Keratinocyte (primary cell): Measurements from ENCODE around the gene PPP2R5E.

Experiments
- CTCF ChIP-seq, 3 experiments: IDR thresholded peaks in 1 of 3; conservative IDR thresholded peaks in 1 of 3; optimal IDR thresholded peaks in 1 of 3; 2 replicates in 2 of 3; 3 replicates in 1 of 3; pipeline versions ENCODE3 to v1.5.1; 2011; ENCODE audit warnings: low read length in 3 of 3, mild to moderate bottlenecking in 3 of 3, moderate library complexity in 2 of 3, control low read depth in 1 of 3, inconsistent platforms in 1 of 3; ENCODE audit not compliant: insufficient read depth in 2 of 3; ENCODE audit errors: extremely low read depth in 1 of 3
- EZH2 ChIP-seq: IDR thresholded peaks from one replicate; pipeline ENCODE4 v1.6.1; 2012; ENCODE audit warnings: inconsistent platforms, mild to moderate bottlenecking, low read length, moderate library complexity

GRCh38 chr14:63394841-63395240 is 148.3 kb downstream of the PPP2R5E start:
- TF ChIP-seq CTCF (optimal IDR thresholded peaks at IDR 0.05 in 1 of 3, IDR thresholded peaks at IDR 0.05 in 1 of 3, conservative IDR thresholded peaks at IDR 0.05 in 1 of 3; ENCODE audit: extremely low read depth in 1 of 3, insufficient read depth in 2 of 3, low read length in 3 of 3) (no peak), EZH2 (no peak)
